ENCODE data around the gene MACROD2. TPM values are rescaled to one million over a fixed set of nuclear protein-coding genes. Genes with fewer than 3 reads are reported as not detected.

Gene MACROD2
- total and polyA plus RNA-seq, 2 of the 4 experiments (the other 2 are of a cell fraction), result not detected

GRCh38 chr20:15831201-15831600 lies 1835.9 kb downstream of the MACROD2 start:
- Histone ChIP-seq H2BK15ac (ENCODE audit: low read depth, low read length) (no peak overlapping the region), H3K4me3 (ENCODE audit: insufficient read depth, low read depth, low read length) (no peak overlapping the region), H4K8ac (ENCODE audit: low read depth in 2 of 2, low read length in 2 of 2) (no peak overlapping the region), H4K91ac (ENCODE audit: insufficient read depth, low read depth, low read length) (no peak overlapping the region), H3K9me3 (ENCODE audit: control insufficient read depth, insufficient read depth, low read length) (peaks cover 5% of the 10 kb centered on the region; the same call in 1 of the 2 replicates), H3K9ac (ENCODE audit: low read depth, low read length) (no peak overlapping the region), H2BK5ac (ENCODE audit: low read depth, low read length, poor library complexity, severe bottlenecking) (no peak overlapping the region), H3K18ac (ENCODE audit: low read depth, low read length) (no peak overlapping the region), H4K5ac (ENCODE audit: low read depth, low read length) (no peak overlapping the region), H3K79me1 (ENCODE audit: low read depth in 1 of 2, low read length in 2 of 2) (no peaks in the 10 kb centered on the region), H4K20me1 (ENCODE audit: insufficient read depth, low read length) (no peaks in the 10 kb centered on the region), H3K4ac (ENCODE audit: low read depth, low read length) (no peak overlapping the region), H3K27ac (ENCODE audit: insufficient read depth, low read length) (no peak overlapping the region), H3K27me3 (ENCODE audit: control insufficient read depth, insufficient read depth, low read length) (no peaks in the 10 kb centered on the region), H2AK5ac (ENCODE audit: low read depth, low read length) (no peak overlapping the region), H2AFZ (replicated peaks; ENCODE audit: low read length, poor library complexity) (no peak overlapping the region), H3K36me3 (ENCODE audit: control insufficient read depth, insufficient read depth, low read length) (no peaks in the 10 kb centered on the region), H3K4me1 (ENCODE audit: control insufficient read depth, insufficient read depth, low read length) (no peaks in the 10 kb centered on the region), H3K14ac (replicated peaks; ENCODE audit: low read depth, low read length) (no peak overlapping the region), H3K56ac (ENCODE audit: extremely low read depth, insufficient read depth, low read length) (no peak overlapping the region), H3K23ac (ENCODE audit: low read depth, low read length) (no peak overlapping the region), H3K4me2 (ENCODE audit: low read depth, low read length) (no peak overlapping the region), H2AK9ac (replicated peaks; ENCODE audit: low read depth, low read length, poor library complexity) (no peak overlapping the region), H2BK20ac (ENCODE audit: low read depth, low read length) (no peak overlapping the region), H2BK120ac (ENCODE audit: low read depth, low read length) (no peak overlapping the region), H3K9me1 (ENCODE audit: insufficient read depth, low read length) (no peaks in the 10 kb centered on the region)
- ChIA-PET POLR2A (ENCODE audit: unreplicated experiment) (no interaction called here), CTCF (interaction anchor here (0.6 kb wide), 1 partner anchor 7 kb away, joined by 3 read pairs; no protein-coding TSS in a partner anchor)
- ATAC-seq (ENCODE audit: low read depth), result no peak
- intact Hi-C loops (cut with micrococcal nuclease), result no loop called here
- dilution Hi-C loops (cut with HindIII; ENCODE audit: low sequenced_read_pairs, unreplicated experiment), result no loop called here
- in situ Hi-C loops (cut with MboI; ENCODE audit: low sequenced_read_pairs), result no loop called here
- no peak for DNase-seq
- BruUV-seq (replicated peaks), result no TSS peak
- no peak for TF ChIP-seq POLR2A (IDR thresholded peaks at IDR 0.05; ENCODE audit: low read depth, low read length)
- no peak for TF ChIP-seq FOS (IDR thresholded peaks at IDR 0.05; ENCODE audit: low read depth, low read length)
- no peak for TF ChIP-seq CEBPB (IDR thresholded peaks at IDR 0.05; ENCODE audit: low read depth, low read length)
- no peak for TF ChIP-seq MXI1 (IDR thresholded peaks at IDR 0.05; ENCODE audit: borderline replicate concordance, low read depth, low read length)
- no peak for TF ChIP-seq MAFK (IDR thresholded peaks at IDR 0.05; ENCODE audit: low read depth, low read length)
- TF ChIP-seq CTCF (conservative IDR thresholded peaks at IDR 0.05; ENCODE audit: low read depth, low read length), result no peak
- TF ChIP-seq NFE2L2 (IDR thresholded peaks at IDR 0.05; ENCODE audit: low read depth, low read length), result no peak
- no peak for TF ChIP-seq RFX5 (IDR thresholded peaks at IDR 0.05; ENCODE audit: low read depth, low read length)
- no peak for TF ChIP-seq RCOR1 (IDR thresholded peaks at IDR 0.05; ENCODE audit: insufficient replicate concordance, low read length)
- TF ChIP-seq USF2 (IDR thresholded peaks at IDR 0.05; ENCODE audit: low read depth, low read length), result no peak
- no peak for TF ChIP-seq MAZ (IDR thresholded peaks at IDR 0.05; ENCODE audit: borderline replicate concordance, low read depth, low read length)
- no peak for TF ChIP-seq RAD21 (IDR thresholded peaks at IDR 0.05; ENCODE audit: low read length)
- TF ChIP-seq SMC3 (IDR thresholded peaks at IDR 0.05; ENCODE audit: low read depth, low read length), result no peak
- TF ChIP-seq ELK1 (IDR thresholded peaks at IDR 0.05; ENCODE audit: borderline replicate concordance, low read depth, low read length), result no peak
- TF ChIP-seq BHLHE40 (IDR thresholded peaks at IDR 0.05; ENCODE audit: low read depth, low read length), result no peak
- TF ChIP-seq CHD1 (IDR thresholded peaks at IDR 0.05; ENCODE audit: low read depth, low read length), result no peak

All from IMR-90 (cell line).